Adipose tissue (tissue), 3 donors: ENCODE data around the gene EMP3. TPM values are rescaled to one million over a fixed set of nuclear protein-coding genes. Genes with fewer than 3 reads are reported as not detected.
"Not testable (repeated sequence)": the region's sequence is repeated elsewhere in the genome, so short reads cannot be mapped to it uniquely, and the experiment has no call there.

Source experiments
- H3K27ac ChIP-seq: one replicate; pipeline ENCODE4 v1.5.1; 2013; ENCODE audit warnings: low read depth, low read length
- WGBS, 3 donors: extraction: QIAGEN DNeasy Blood & Tissue Kit; methylation state at CpG; one replicate each; pipeline ENCODE4 v1.1.7; 2013; 5-methylcytosine and 5-hydroxymethylcytosine counted together
- polyA plus RNA-seq, 3 donors: library from polyadenylated mRNA; stranded (reverse); fragments of 200-250 nt; gene quantifications; one replicate each; pipeline ENCODE4 v1.2.3, GENCODE V29; 2013
- donor health status: healthy with polysubstance abuse.
- donor health status: Bipolar disorder and iron deficiency.
- donor health status: healthy.

The EMP3 gene, protein sequence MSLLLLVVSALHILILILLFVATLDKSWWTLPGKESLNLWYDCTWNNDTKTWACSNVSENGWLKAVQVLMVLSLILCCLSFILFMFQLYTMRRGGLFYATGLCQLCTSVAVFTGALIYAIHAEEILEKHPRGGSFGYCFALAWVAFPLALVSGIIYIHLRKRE
- polyA plus RNA-seq: 100 to 1,000 TPM in 1 of 3 donors, 10 to 100 TPM in 1, 1 to 10 TPM in 1; 8.6 to 115 (median 89.1) TPM

DNA sequence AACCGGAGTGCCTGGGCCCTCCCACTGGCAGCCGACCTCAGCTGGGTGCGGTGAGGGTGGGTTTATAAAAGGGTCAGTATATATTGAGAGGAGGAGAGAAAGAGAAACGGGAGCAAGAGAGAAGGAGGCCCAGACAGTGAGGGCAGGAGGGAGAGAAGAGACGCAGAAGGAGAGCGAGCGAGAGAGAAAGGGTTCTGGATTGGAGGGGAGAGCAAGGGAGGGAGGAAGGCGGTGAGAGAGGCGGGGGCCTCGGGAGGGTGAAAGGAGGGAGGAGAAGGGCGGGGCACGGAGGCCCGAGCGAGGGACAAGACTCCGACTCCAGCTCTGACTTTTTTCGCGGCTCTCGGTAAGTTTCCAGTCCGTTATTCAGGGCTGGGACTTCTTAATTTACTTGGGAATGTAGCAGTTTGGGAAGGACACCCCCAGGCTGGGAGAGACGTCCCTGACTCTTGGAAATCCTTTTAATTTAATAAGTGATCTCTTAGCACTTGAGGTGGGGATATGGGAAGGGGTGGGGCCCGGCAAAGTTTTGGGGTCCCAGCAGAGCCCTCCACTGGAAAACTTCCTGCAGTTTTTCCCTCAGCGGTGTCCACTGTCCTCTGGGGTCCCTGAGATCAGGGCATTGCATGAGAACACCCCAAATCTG is at the start of gene EMP3:
Gene EMP3 (plus strand): TSS at position 288 of the 646 bp plus-strand sequence. CDS start 1,293 bp downstream, outside the sequence.
- H3K27ac ChIP-seq: peak within 1 kb of the TSS; percentile 73
- 4 to 9% (median 5%) methylated on average over 22 of the region's 22 CpGs for WGBS, 3 donors

DNA sequence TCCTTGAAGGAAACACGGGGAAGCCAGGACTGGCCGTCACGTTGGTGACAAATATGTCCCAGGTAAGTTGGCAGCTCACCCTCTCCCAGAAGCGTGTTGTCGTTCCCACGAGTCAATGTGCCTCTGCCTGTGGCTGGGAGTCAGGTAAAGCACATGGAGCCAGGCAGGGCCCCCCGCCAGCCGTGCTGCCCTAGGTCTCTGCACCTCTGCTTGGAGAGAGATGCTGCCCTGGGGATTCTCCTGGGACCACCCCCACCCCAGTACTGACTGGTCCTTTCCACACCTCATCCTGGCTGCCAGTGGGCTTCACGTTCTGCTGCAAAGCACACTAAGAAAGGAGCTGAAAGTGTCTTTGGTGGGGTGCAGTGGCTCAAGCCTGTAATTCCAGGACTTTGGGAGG is 45.6 kb upstream of the EMP3 start:
- no peak overlapping the region for H3K27ac ChIP-seq
- 52 to 89% (median 81%) methylated on average over 9 of the region's 9 CpGs for WGBS, 3 donors

DNA sequence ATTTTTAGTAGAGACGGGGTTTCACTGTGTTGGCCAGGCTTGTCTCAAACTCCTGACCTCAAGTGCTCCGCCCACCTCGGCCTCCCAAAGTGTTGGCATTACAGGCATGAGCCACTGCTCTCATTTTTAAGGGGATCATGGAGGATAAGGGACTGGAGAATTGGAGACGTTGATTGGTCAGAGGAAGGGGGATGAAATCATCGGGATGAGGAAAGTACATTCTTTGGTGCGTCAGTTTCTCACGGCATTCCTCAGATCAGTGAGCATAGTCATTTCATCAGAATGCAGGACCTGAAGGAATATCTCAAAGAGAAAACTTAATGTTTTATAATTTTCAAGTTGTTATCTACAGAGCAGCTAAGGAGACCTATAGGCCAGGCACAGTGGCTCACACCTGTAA is 41.4 kb upstream of the EMP3 start:
- H3K27ac ChIP-seq: no peak overlapping the region
- 93 to 99% (median 93%) methylated on average over 7 of the region's 7 CpGs for WGBS, 3 donors

DNA sequence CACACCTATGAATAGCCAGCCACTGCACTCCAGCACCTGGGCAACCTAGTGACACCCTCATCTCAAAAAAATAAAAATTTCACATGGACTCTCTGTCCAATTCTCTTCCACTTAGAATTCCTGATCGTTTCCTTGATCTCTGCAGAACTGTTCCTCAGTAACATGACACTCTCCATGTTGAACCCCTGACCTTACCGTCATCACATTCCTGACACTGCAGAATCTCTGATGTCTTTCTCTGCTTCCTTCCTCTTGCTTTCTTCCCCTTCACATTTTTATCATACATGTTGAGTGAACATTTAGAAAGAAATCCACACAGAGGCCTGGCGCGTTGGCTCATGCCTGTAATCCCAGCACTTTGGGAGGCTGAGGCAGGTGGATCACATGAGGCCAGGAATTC is 40.5 kb upstream of the EMP3 start:
- WGBS, 3 donors: 75 to 94% (median 87%) methylated on average over 4 of the region's 4 CpGs
- no peak overlapping the region for H3K27ac ChIP-seq

DNA sequence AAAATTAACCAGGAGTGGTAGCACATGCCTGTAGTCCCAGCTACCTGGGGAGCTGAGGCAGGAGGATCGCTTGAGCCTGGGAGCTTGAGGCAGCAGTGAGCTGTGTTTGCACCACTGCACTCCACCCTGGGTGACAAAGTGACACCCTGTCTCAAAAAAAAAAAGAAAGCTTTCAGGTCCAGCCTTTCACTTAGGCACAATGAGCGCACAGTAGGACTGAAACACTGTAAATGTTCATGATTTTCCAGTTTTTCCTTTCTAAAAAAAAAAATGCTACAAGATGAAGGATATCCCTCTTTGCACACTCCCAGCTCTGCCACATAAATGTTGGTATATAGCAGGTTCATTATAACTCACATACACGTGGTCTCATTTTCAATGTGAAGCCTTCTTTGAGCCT is 37.6 kb upstream of the EMP3 start:
- no peak overlapping the region for H3K27ac ChIP-seq
- 87 to 93% (median 92%) methylated on average over 3 of the region's 3 CpGs for WGBS, 3 donors

DNA sequence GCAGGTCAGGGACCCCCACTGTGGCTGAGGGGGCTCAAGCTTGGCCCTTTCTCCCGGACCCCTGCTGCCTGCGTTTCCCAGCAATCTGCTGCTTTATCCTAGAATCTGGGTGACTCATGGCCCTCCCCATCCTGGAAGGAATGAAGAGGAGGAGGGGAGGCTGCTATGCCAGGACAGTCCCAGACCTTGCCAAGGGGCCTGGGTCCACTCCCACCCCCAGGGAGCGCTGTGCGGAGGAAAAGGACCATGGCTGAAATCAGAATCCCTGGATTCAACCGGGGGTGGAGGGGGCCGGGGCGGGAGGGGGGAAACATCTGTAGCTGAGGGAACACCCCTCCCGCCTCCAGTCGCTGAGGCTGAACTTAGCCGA is 35.0 kb upstream of the EMP3 start:
- H3K27ac ChIP-seq: no peak overlapping the region
- WGBS, 3 donors: 13 to 23% (median 21%) methylated on average over 10 of the region's 10 CpGs

DNA sequence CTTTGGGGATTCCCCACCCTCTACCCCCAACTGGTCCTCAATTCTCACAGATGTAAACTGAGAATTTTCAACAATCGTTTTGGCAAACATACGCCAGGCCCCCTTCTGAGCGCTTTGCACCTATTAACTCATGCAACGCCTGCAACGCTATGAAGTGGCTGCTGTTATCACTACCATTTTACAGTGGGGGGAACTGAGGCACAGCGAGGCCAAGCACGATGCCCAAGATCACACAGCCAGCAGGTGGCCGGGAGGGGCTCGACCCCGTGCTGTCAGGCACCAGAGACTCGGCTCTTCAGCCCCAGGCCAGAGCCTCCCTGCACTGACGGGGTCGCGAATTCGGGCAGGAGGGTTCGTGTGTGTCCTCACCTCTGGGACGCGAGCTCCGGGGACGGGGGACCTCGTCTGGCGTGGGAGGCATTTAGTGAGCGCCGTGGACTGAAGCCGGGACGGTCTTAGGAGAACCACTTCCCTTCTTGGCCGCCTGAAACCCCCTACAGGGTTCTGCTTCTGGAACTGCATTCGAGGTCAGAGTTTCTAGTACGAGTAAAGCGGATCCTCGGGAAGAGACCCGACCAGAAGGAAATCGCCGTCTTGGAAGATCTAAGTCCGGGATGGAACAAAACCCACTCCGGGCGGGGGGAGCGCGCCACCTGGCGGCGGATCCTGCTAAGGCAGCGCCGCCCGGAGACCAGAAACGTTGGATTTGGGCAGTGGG is 34.4 kb upstream of the EMP3 start:
- WGBS, 3 donors: 1 to 2% (median 2%) methylated on average over 45 of the region's 45 CpGs

DNA sequence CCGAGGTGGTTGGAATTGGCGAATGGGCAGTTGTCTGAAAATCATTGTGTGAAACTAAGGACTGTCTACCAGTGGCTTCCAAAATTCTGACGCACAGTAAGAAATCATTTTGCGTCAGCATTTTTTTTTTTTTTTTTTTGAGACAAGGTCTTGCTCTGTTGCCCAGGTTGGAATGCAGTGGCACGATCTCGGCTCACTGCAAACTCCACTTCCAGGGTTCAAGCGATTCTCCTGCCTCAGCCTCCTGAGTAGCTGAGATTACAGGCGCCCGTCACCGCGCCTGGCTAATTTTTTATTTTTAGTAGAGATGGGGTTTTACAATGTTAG is 33.9 kb upstream of the EMP3 start:
- 26 to 33% (median 28%) methylated on average over 11 of the region's 11 CpGs for WGBS, 3 donors
- H3K27ac ChIP-seq: not testable (repeated sequence)

More for the DNA sequence above, 34.4 kb upstream of the EMP3 start:
- no peak overlapping the region for H3K27ac ChIP-seq

DNA sequence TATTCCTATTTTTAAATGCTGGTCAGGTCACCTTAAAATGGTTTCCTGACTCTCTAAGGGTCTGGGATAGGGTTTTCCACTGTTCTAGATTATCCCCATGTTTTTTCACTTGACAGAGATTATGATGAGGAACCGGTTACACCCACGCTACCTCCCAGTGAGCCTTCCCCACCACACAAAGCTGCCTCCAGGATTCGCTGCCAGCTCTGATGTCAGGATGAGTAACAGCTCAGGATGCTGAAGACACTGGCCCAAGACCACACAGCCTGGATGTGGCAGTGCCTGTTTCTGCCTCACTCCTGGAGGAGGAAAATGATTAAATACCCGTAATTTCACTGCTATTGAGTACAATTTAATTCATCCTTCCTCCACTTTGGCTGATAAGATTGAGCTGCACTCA is 32.6 kb upstream of the EMP3 start:
- 81 to 92% (median 89%) methylated on average over 4 of the region's 4 CpGs for WGBS, 3 donors

DNA sequence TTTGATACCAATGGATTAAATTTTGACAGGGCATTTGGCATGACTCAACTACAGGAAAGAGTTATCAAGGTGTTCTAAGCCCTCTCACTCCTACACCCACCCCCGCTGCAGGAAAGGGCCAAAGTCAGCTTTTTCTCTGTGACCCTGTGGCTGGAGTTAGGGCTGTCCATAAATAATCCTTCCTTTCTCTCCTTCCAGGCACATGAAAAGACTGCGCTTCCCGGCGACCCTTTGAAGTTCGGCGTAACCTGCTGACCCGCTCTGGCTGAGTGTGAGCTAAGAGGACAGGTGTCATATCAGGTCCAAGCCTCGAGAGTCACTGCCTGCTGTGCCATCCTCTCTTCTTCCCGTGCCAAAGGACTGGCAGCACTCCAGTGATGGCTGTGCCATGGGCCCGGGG is 29.9 kb upstream of the EMP3 start:
- 53 to 79% (median 72%) methylated on average over 10 of the region's 10 CpGs for WGBS, 3 donors

More for the DNA sequence above, 32.6 kb upstream of the EMP3 start:
- H3K27ac ChIP-seq: no peak overlapping the region

DNA sequence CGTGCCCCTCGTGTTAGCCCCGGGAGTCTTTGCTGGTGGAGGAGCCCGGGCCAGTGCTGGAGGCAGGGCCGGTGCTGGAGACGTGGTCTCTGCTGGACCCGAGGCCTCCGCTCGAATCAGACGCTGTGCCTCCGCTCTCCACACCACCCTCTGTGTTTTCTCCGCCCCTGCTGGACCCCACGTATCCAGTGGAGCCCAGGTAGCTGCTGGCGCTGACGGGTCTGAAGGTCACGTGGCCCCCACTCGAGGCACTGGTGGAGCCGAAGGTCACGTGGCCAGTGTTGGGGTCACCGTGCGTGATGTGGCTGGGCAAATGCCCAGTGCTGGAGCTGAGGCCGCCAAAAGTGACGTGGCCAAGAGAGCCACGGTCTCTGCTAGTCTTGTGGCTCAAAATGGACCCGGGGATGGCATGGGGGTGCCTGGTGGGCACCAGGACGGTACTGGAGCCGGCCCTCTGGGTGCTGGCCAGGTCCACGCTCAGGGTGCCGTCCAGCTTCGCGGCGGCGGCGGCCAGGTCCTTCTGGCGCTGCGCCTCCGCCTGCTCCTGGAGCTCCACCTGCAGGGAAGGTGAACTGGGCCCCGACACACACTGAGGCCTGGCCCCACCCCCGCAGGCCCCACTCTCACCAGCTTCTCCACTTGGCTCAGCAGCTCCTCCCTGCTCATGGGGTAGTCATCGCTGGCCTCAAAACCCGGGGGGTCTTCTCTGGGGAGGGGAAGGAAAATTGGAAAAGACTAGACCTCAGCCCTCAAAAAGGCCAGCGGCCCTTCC is 28.2 kb upstream of the EMP3 start:
- H3K27ac ChIP-seq: no peak overlapping the region
- WGBS, 3 donors: 83 to 91% (median 86%) methylated on average over 42 of the region's 42 CpGs

More for the DNA sequence above, 29.9 kb upstream of the EMP3 start:
- no peak overlapping the region for H3K27ac ChIP-seq

DNA sequence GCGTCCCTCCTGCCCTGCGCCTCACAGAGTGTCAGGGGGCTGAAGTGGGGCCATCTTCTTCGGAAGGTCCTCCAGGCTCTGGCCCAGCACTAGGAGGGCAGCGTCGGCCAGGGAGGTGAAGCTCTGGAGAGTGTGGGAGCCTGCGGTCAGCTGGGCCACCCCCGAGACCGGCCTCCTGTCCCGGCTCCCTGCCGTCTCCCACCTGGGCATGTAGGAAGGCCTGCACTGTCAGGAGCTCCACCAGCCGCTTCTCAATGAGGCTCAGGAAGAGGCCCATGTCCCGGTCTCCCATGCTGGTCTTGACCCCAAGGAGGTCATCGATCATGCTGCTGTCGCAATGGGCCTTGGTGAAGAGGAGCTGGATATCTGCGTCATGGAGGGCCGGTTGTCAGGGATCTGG is 27.4 kb upstream of the EMP3 start:
- no peak overlapping the region for H3K27ac ChIP-seq
- 87 to 95% (median 93%) methylated on average over 16 of the region's 16 CpGs for WGBS, 3 donors

DNA sequence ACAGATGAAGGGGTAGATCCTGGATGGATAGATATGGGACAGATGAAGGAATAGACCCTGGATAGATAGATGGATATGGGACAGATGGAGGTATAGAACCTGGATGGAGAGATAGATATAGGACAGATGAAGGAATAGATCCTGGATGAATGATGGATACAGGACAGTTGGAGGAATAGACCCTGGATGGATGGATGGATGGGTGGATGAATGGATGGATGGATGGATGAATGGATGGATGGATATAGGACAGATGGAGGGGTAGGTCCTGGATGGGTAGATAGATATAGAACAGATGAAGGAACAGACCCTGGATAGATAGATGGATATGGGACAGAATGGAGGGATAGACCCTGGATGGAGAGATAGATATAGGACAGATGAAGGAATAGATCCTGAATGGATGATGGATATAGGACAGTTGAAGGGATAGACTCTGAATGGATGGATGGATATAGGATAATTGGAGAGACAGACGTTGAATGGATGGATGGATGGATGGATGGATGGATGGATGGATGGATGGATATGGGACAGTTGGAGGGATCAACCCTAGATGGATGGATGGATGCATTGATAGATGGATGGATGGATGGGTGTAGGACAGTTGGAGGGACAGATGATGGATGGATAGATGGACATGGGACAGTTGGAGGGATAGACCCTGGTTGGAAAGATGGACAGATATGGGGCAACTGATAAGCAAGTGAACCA is 23.3 kb upstream of the EMP3 start:
- WGBS, 3 donors: 73 to 93% (median 87%) methylated on average over 1 of the region's 1 CpG
- no peak overlapping the region for H3K27ac ChIP-seq

DNA sequence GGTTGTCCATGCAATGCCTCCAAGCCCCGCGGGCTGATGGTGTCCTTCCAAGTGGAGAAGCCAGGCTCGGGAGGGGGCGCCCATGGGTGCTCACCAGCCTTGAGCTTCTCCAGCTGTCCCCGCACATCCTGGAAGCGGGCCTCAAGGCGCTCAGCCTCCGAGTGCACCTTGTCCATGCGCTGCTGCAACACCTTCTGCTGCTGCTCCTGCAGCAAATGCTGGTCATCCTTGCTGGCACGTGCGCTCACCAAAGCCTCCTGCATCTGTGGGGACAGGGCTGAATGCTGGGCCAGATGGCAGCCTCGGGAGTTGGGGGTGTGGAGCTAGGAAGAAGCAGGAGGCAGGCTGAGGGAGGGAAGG is 22.8 kb upstream of the EMP3 start:
- no peak overlapping the region for H3K27ac ChIP-seq
- 83 to 95% (median 94%) methylated on average over 10 to 12 of the region's 12 CpGs for WGBS, 3 donors

DNA sequence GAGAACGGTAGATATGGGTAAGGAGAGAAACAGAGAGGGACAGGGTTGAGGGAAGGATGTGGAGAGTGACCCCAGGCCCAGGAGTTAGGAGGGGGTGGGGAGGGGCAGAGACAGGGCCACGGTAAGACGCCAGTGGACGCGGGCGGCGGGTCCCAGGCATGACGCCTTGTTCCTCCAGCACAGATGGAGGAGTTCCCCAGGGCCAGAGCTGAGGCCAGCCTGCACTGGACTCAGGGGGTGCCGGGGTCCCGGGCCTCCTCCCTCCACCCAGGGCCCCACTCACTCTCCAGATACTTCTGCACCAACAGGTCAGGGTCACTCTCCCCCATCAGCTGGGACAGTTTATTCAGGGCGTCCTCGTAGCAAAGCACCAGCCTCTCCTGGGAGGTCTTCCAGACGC is 22.0 kb upstream of the EMP3 start:
- WGBS, 3 donors: 85 to 91% (median 91%) methylated on average over 10 to 13 of the region's 13 CpGs
- no peak overlapping the region for H3K27ac ChIP-seq

DNA sequence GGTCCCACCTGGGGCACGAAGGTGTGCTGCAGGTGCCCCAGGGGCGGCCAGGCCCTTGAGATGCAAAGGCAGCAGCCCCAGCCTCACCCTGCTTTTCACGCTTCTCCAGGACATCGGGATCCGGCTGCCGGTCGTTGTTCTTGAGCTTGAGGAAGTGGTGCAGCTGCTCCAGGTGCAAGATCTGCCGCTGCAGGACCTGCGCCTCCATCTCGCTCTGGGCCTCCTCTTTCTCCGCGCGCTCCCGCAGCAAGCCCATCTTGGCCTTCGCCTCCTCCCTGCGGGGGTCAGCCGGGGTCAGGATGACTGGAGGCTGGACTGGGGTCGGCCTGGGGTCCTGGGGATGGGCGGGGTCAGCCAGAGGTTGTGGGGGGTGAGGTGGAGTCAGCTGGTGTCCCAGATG is 21.5 kb upstream of the EMP3 start:
- 83 to 91% (median 85%) methylated on average over 18 to 19 of the region's 19 CpGs for WGBS, 3 donors
- H3K27ac ChIP-seq: no peak overlapping the region

DNA sequence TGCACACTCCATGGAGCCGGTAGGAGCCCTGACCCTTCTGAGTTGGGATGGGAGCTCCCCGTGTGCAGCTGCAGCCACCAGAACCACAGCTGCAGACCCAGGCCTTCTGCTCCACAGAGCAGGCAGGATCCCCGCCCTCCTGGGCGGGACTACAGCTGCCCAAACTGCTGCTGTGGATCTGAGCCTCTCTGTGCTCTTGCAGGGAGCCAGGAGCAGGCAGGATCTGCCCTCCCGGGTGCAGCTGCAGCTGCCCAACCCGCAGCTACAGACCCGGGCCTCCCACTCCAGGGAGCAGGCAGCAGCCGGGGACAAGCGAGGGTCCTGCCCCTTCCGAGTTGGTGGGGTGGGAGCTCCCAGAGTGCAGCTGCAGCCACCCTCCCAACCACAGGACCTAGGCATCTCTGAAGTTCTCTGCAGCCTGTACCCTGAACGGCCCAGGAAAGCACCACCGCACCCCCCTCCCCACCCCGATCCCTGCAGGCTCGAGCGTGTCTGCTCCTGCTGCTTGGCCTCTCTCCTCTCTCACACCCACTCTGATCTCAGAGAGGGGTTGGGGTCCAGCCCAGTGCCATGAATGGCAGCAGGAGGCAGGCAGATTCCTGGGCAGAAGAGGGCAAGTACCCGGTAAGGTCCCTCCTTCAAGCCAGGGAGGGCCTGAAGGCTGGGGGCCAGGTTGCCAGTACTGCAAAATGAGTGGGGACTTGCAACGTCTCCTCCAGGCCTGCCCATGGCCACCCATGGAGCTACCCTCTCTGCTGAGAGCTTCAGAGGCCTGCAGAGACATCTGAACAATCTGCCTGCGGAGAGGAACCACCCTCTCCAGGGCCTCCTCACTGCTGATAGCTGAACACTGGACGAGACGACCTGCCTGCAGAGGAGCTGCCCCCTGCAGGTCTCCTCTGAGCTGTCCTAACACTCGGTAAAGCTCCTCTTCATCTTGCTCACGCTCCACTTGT is 16.4 kb upstream of the EMP3 start:
- no peak overlapping the region for H3K27ac ChIP-seq

More for the DNA sequence above, 16.4 kb upstream of the EMP3 start:
- WGBS, 3 donors: 59 to 71% (median 64%) methylated on average over 21 to 22 of the region's 22 CpGs
